H1 (cell line): Measurements from ENCODE around the gene EXOC2. TPM values are rescaled to one million over a fixed set of nuclear protein-coding genes. Genes with fewer than 3 reads are reported as not detected.

Experiments
- CTCF ChIA-PET: fragments of 300-600 bp; sonication (Branson Sonifier 250); formaldehyde crosslinking; loops from one replicate; lab custom pipeline; 2021; ENCODE audit not compliant: partially characterized antibody; lab: Charles Lee
- POLR2A ChIA-PET: fragments of 300-600 bp; sonication (Branson Sonifier 250); formaldehyde crosslinking; loops from one replicate; lab custom pipeline; 2021; ENCODE audit warnings: inconsistent platforms; ENCODE audit not compliant: partially characterized antibody; lab: Charles Lee
- DNase-seq, 2 experiments: peaks; one replicate each; pipeline versions ENCODE4 v3.0.0 to v3.0.0-alpha.2; 2010 to 2022; ENCODE audit warnings: low spot score in 2 of 2, low read depth in 1 of 2, mixed read lengths in 1 of 2
- FAIRE-seq: peaks from 2 replicates; lab custom pipeline; 2011; peaks lifted over from hg19 to GRCh38; lab: Jason Lieb, UNC
- H2AFZ ChIP-seq: 2 replicates; pipeline ENCODE4 v1.8.1; 2012; ENCODE audit warnings: low read length, inconsistent platforms
- H2AK5ac ChIP-seq: 2 replicates; pipeline ENCODE4 v1.6.1; 2013; ENCODE audit warnings: low read depth, low read length
- H2BK120ac ChIP-seq: replicated peaks from 2 replicates; pipeline ENCODE3; 2013; ENCODE audit warnings: low read depth, low read length, inconsistent platforms
- H2BK12ac ChIP-seq: 2 replicates; pipeline ENCODE4 v1.6.1; 2013; ENCODE audit warnings: low read depth, low read length
- H2BK15ac ChIP-seq: 2 replicates; pipeline ENCODE4 v1.6.1; 2013; ENCODE audit warnings: low read length
- H2BK20ac ChIP-seq: 2 replicates; pipeline ENCODE4 v1.6.1; 2013; ENCODE audit warnings: low read length
- H2BK5ac ChIP-seq: 2 replicates; pipeline ENCODE4 v1.6.1; 2013; ENCODE audit warnings: low read depth, low read length
- H3K14ac ChIP-seq: 2 replicates; pipeline ENCODE4 v1.6.1; 2013; ENCODE audit warnings: inconsistent platforms; ENCODE audit not compliant: insufficient read length
- H3K18ac ChIP-seq: 2 replicates; pipeline ENCODE4 v1.6.1; 2013; ENCODE audit warnings: low read length; ENCODE audit errors: extremely low read depth
- H3K23ac ChIP-seq: 2 replicates; pipeline ENCODE4 v1.6.1; 2013; ENCODE audit warnings: inconsistent platforms; ENCODE audit not compliant: insufficient read length
- H3K23me2 ChIP-seq: 2 replicates; pipeline ENCODE4 v1.6.1; 2013; ENCODE audit warnings: low read depth, low read length
- H3K27ac ChIP-seq: 2 replicates; pipeline ENCODE4 v1.6.1; 2011; ENCODE audit warnings: low read depth, low read length, inconsistent platforms
- H3K27me3 ChIP-seq, 4 experiments: replicated peaks in 1 of 4; 1 replicate in 1 of 4; 2 replicates in 3 of 4; pipeline versions ENCODE4 v1.6.1 to v1.8.1; 2011 to 2013; ENCODE audit warnings: low read length in 3 of 4, mild to moderate bottlenecking in 3 of 4, inconsistent platforms in 2 of 4, mixed read lengths in 2 of 4, moderate library complexity in 1 of 4; ENCODE audit not compliant: control insufficient read depth in 3 of 4, insufficient read depth in 3 of 4; ENCODE audit errors: extremely low read depth in 1 of 4
- H3K36me3 ChIP-seq, 4 experiments: 2 replicates each; pipeline versions ENCODE4 v1.6.1 to v1.8.1; 2011 to 2013; ENCODE audit warnings: mild to moderate bottlenecking in 4 of 4, low read length in 3 of 4, moderate library complexity in 2 of 4, control low read depth in 1 of 4, inconsistent platforms in 1 of 4; ENCODE audit not compliant: insufficient read depth in 4 of 4, control insufficient read depth in 2 of 4
- H3K4ac ChIP-seq: replicated peaks from 2 replicates; pipeline ENCODE3; 2013; ENCODE audit warnings: low read length, low read depth, mixed read lengths, inconsistent platforms; ENCODE audit not compliant: insufficient read length
- H3K4me1 ChIP-seq, 4 experiments: replicated peaks in 1 of 4; 1 replicate in 1 of 4; 2 replicates in 3 of 4; pipeline versions ENCODE4 v1.6.1 to v1.8.1; 2011 to 2013; ENCODE audit warnings: low read length in 3 of 4, inconsistent platforms in 2 of 4, mixed read lengths in 1 of 4; ENCODE audit not compliant: insufficient read depth in 4 of 4, control insufficient read depth in 3 of 4
- H3K4me2 ChIP-seq, 2 experiments: 2 replicates each; pipeline versions ENCODE4 v1.6.1 to v1.8.1; 2011 to 2013; ENCODE audit warnings: low read depth in 2 of 2, low read length in 2 of 2, control low read depth in 1 of 2, inconsistent platforms in 1 of 2, mild to moderate bottlenecking in 1 of 2; ENCODE audit not compliant: insufficient read depth in 1 of 2
- H3K4me3 ChIP-seq, 4 experiments: fragments of 200-600, 300-600 bp in 1 of 4; sonication (generic), shearing (Covaris generic), sonication (Bioruptor Twin) in 1 of 4; 2 replicates each; pipeline versions ENCODE4 v1.5.1 to v1.8.1; 2011 to 2016; ENCODE audit warnings: low read length in 4 of 4, low read depth in 3 of 4, control low read depth in 2 of 4, inconsistent platforms in 2 of 4, mild to moderate bottlenecking in 2 of 4, mixed read lengths in 1 of 4, moderate library complexity in 1 of 4; ENCODE audit not compliant: insufficient read depth in 2 of 4; ENCODE audit errors: extremely low read depth in 1 of 4
- H3K56ac ChIP-seq: replicated peaks from 2 replicates; pipeline ENCODE3; 2013; ENCODE audit warnings: low read depth, mild to moderate bottlenecking, mixed read lengths, low read length, inconsistent platforms; ENCODE audit not compliant: insufficient read length
- H3K79me1 ChIP-seq: 2 replicates; pipeline ENCODE4 v1.6.1; 2013; ENCODE audit warnings: low read depth, low read length, control low read depth
- H3K79me2 ChIP-seq, 2 experiments: 2 replicates each; pipeline versions ENCODE4 v1.6.1 to v1.8.1; 2012 to 2013; ENCODE audit warnings: low read length in 2 of 2, mild to moderate bottlenecking in 2 of 2, inconsistent platforms in 1 of 2; ENCODE audit not compliant: insufficient read depth in 2 of 2, control insufficient read depth in 1 of 2
- H3K9ac ChIP-seq, 4 experiments: replicated peaks in 1 of 4; 1 replicate in 1 of 4; 2 replicates in 3 of 4; pipeline versions ENCODE4 v1.6.1 to v1.8.1; 2011 to 2013; ENCODE audit warnings: low read depth in 3 of 4, low read length in 3 of 4, control low read depth in 2 of 4, mild to moderate bottlenecking in 2 of 4, moderate library complexity in 2 of 4, inconsistent platforms in 1 of 4; ENCODE audit errors: extremely low read depth in 1 of 4
- H3K9me3 ChIP-seq, 2 experiments: 2 replicates each; pipeline versions ENCODE4 v1.6.1 to v1.8.1; 2012 to 2013; ENCODE audit warnings: mild to moderate bottlenecking in 2 of 2, moderate library complexity in 2 of 2, control low read depth in 1 of 2, inconsistent platforms in 1 of 2, low read depth in 1 of 2, low read length in 1 of 2, mixed read lengths in 1 of 2; ENCODE audit not compliant: insufficient read depth in 2 of 2
- H4K20me1 ChIP-seq, 2 experiments: replicated peaks in 1 of 2; 2 replicates each; pipeline versions ENCODE3 to v1.8.1; 2011 to 2013; ENCODE audit warnings: inconsistent platforms in 2 of 2, low read length in 2 of 2, mild to moderate bottlenecking in 1 of 2; ENCODE audit not compliant: insufficient read depth in 2 of 2, control insufficient read depth in 1 of 2
- H4K5ac ChIP-seq: 2 replicates; pipeline ENCODE4 v1.6.1; 2013; ENCODE audit warnings: low read length, low read depth, mixed read lengths, inconsistent platforms; ENCODE audit not compliant: insufficient read length
- H4K8ac ChIP-seq: 2 replicates; pipeline ENCODE4 v1.8.0; 2013; ENCODE audit warnings: mild to moderate bottlenecking, moderate library complexity, low read length, inconsistent platforms; ENCODE audit not compliant: insufficient read depth; ENCODE audit errors: extremely low read depth
- H4K91ac ChIP-seq: replicated peaks from 2 replicates; pipeline ENCODE3; 2013; ENCODE audit warnings: low read length, mixed read lengths, inconsistent platforms; ENCODE audit not compliant: insufficient read length
- FOSL1 ChIP-seq: IDR thresholded peaks from 2 replicates; pipeline ENCODE4 v1.6.1; 2011; ENCODE audit warnings: mild to moderate bottlenecking, low read depth, low read length, moderate library complexity; ENCODE audit not compliant: insufficient read depth
- KDM5A ChIP-seq: fragments of 200-600 bp; IDR thresholded peaks from 2 replicates; pipeline ENCODE4 v1.7.1; 2012; ENCODE audit warnings: mild to moderate bottlenecking, low read length, inconsistent platforms, mixed read lengths
- PHF8 ChIP-seq: fragments of 200-600 bp; sonication (generic); conservative IDR thresholded peaks from 2 replicates; pipeline ENCODE4 v1.7.1; 2012; ENCODE audit warnings: low read depth, mild to moderate bottlenecking, inconsistent platforms, low read length, moderate library complexity
- RAD21 ChIP-seq, 2 experiments: IDR thresholded peaks in 1 of 2; conservative IDR thresholded peaks in 1 of 2; 2 replicates each; pipeline ENCODE4 v1.6.1; 2011; ENCODE audit warnings: low read depth in 2 of 2, low read length in 2 of 2, improper control_type of control experiment in 1 of 2, inconsistent platforms in 1 of 2, mild to moderate bottlenecking in 1 of 2, moderate library complexity in 1 of 2
- RBBP5 ChIP-seq: IDR thresholded peaks from 2 replicates; pipeline ENCODE4 v1.7.1; 2012; ENCODE audit warnings: low read depth, mild to moderate bottlenecking, inconsistent platforms, low read length, moderate library complexity, borderline replicate concordance
- RFX5 ChIP-seq: IDR thresholded peaks from 2 replicates; pipeline ENCODE4 v1.6.1; 2011; ENCODE audit warnings: low read depth, low read length, improper control_type of control experiment, borderline replicate concordance
- SP4 ChIP-seq: IDR thresholded peaks from 2 replicates; pipeline ENCODE4 v1.6.1; 2012; ENCODE audit warnings: low read length, inconsistent platforms
- TBP ChIP-seq: IDR thresholded peaks from 2 replicates; pipeline ENCODE4 v1.6.1; 2011; ENCODE audit warnings: low read depth, low read length, improper control_type of control experiment
- WGBS, 2 experiments: shearing (Covaris generic) in 1 of 2; methylation state at CpG; one replicate each; pipeline versions ENCODE4 v1.1.6 to v1.1.7; 2013 to 2015; ENCODE audit warnings: low lambda C conversion rate in 2 of 2, mixed read lengths in 2 of 2, inconsistent platforms in 1 of 2, low coverage in 1 of 2, missing lambda C conversion rate in 1 of 2; ENCODE audit not compliant: insufficient replicate concordance in 2 of 2, insufficient coverage in 1 of 2, insufficient read length in 1 of 2; ENCODE audit errors: extremely low coverage in 1 of 2, missing lambda C conversion rate in 1 of 2; 5-methylcytosine and 5-hydroxymethylcytosine counted together
- polyA plus RNA-seq, 7 experiments: library from polyadenylated mRNA; depleted of rRNA in 3 of 7; stranded (reverse) in 5 of 7; unstranded in 2 of 7; fragments of >200 nt in 5 of 7; fragments of 200-250 nt in 2 of 7; gene quantifications; 1 replicate in 5 of 7; 2 replicates in 1 of 7; 4 replicates in 1 of 7; pipeline versions ENCODE4 v1.2.1 to v1.2.3, GENCODE V29; 2011 to 2013; ENCODE audit warnings: missing spikeins in 2 of 7, mixed read lengths in 2 of 7
- total RNA-seq: library from RNA; stranded (reverse); fragmentation: NEBNext Ultra II Directional; extraction: Animal tissue kit (Norgen Biotek cat#: 25700); gene quantifications from 2 replicates; pipeline ENCODE4 v1.2.1, GENCODE V29; 2021
- TF ChIP-seq, protein P1 (sequence below), 3 experiments: IDR thresholded peaks; 1 replicate in 2 of 3; 2 replicates in 1 of 3; pipeline versions ENCODE4 v1.5.1 to v1.6.1; 2011; ENCODE audit warnings: low read length in 3 of 3, mild to moderate bottlenecking in 3 of 3, inconsistent platforms in 2 of 3, low read depth in 1 of 3, moderate library complexity in 1 of 3; ENCODE audit not compliant: insufficient read depth in 1 of 3; ENCODE audit errors: control extremely low read depth in 1 of 3
- TF ChIP-seq, protein P2 (sequence below): IDR thresholded peaks from 2 replicates; pipeline ENCODE4 v1.6.1; 2011; ENCODE audit warnings: low read depth, mild to moderate bottlenecking, low read length; ENCODE audit not compliant: insufficient read depth

EXOC2 gene
- total and polyA plus RNA-seq, 2 of the 8 experiments (the other 6 are each of a cell fraction or from before 2014, with no cell fraction given), result 25.5 to 44.4 TPM

DNA sequence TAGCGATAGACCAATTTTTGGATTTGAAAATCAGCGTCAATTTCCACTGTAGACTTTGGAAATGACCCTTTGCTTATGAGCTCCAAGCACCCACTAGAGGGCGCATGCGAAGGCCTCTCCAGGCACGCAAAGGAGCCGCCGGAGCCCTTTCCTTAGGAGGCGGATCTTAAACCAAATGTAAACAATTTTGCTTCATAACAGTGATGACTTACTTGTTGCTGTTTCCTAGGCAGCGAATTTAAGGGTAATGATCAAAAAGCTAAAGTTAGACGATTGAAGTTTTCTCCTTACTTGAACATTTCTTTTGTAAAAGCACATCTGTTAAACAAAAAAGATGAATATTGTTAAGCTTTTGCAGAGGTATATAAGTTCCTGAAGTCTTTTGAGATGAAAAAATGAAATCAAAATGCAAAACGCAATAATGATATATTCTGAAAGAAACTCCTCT, 29.2 kb upstream of the EXOC2 start:
- Histone ChIP-seq H2BK120ac (no peak overlapping the region), H3K9ac (no peak overlapping the region), H2BK15ac (no peak overlapping the region), H2AFZ (no peak overlapping the region), H3K9me3 (no peaks in the 10 kb centered on the region), H3K27ac (no peak overlapping the region), H3K27me3 (no peaks in the 10 kb centered on the region), H4K20me1 (no peaks in the 10 kb centered on the region), H2BK5ac (no peak overlapping the region), H3K23me2 (no peaks in the 10 kb centered on the region), H2BK12ac (no peak overlapping the region), H3K23ac (no peak overlapping the region), H4K5ac (no peak overlapping the region), H3K4me3 (no peak overlapping the region), H2BK20ac (no peak overlapping the region), H3K4ac (no peak overlapping the region), H4K8ac (no peak overlapping the region), H3K79me2 (no peaks in the 10 kb centered on the region), H3K56ac (no peak overlapping the region), H3K18ac (no peak overlapping the region), H4K91ac (no peak overlapping the region), H3K36me3 (no peaks in the 10 kb centered on the region; a peak in 1 of 8 replicates), H3K4me1 (no peaks in the 10 kb centered on the region), H3K79me1 (no peaks in the 10 kb centered on the region), H3K4me2 (no peak overlapping the region), H2AK5ac (no peak overlapping the region), H3K14ac (no peak overlapping the region)
- 18% methylated on average over 11 of the region's 11 CpGs; no CpG with 5 or more reads in 1 of the 2 experiments for WGBS, 2 experiments
- DNase-seq (peak in 1 of 2 experiments; percentile 75), FAIRE-seq (peak; percentile 7)
- POLR2A ChIA-PET, result no interaction called here
- CTCF ChIA-PET, result interaction anchor here (0.6 to 4.6 kb wide), 40 partner anchors 8 to 715 kb away, joined by 3 to 48 read pairs (median 4); partner anchors contain the start of gene EXOC2
- TF ChIP-seq KDM5A, result no peak
- TF ChIP-seq FOSL1, result no peak
- TF ChIP-seq TBP, result no peak
- no peak for TF ChIP-seq SP4
- no peak for TF ChIP-seq PHF8
- TF ChIP-seq, protein P1, sequence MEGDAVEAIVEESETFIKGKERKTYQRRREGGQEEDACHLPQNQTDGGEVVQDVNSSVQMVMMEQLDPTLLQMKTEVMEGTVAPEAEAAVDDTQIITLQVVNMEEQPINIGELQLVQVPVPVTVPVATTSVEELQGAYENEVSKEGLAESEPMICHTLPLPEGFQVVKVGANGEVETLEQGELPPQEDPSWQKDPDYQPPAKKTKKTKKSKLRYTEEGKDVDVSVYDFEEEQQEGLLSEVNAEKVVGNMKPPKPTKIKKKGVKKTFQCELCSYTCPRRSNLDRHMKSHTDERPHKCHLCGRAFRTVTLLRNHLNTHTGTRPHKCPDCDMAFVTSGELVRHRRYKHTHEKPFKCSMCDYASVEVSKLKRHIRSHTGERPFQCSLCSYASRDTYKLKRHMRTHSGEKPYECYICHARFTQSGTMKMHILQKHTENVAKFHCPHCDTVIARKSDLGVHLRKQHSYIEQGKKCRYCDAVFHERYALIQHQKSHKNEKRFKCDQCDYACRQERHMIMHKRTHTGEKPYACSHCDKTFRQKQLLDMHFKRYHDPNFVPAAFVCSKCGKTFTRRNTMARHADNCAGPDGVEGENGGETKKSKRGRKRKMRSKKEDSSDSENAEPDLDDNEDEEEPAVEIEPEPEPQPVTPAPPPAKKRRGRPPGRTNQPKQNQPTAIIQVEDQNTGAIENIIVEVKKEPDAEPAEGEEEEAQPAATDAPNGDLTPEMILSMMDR (IDR thresholded peaks at IDR 0.05; ENCODE audit: control extremely low read depth in 1 of 3, insufficient read depth in 1 of 3, low read depth in 1 of 3, low read length in 3 of 3), result peak; percentile 75 to 85 (median 82)
- TF ChIP-seq RAD21 (IDR thresholded peaks at IDR 0.05 in 1 of 2, conservative IDR thresholded peaks at IDR 0.05 in 1 of 2; ENCODE audit: low read depth in 2 of 2, low read length in 2 of 2), result peak; percentile 68 to 73
- no peak for TF ChIP-seq RFX5
- TF ChIP-seq, protein P2, sequence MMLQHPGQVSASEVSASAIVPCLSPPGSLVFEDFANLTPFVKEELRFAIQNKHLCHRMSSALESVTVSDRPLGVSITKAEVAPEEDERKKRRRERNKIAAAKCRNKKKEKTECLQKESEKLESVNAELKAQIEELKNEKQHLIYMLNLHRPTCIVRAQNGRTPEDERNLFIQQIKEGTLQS, result no peak
- TF ChIP-seq RBBP5, result no peak
